ENCODE data around the gene GANC. TPM values are rescaled to one million over a fixed set of nuclear protein-coding genes. Genes with fewer than 3 reads are reported as not detected.

Gene GANC
- total and polyA plus RNA-seq, 9 of the 15 experiments (the other 6 are each of a cell fraction or from before 2014, with no cell fraction given) = 10.9 to 19.0 (median 14.5) TPM

GRCh38 chr15:42279234-42279723 is 6.3 kb downstream of the GANC start (continued):
- TF ChIP-seq POLR3G (IDR thresholded peaks at IDR 0.05; ENCODE audit: extremely low read depth, insufficient read length, insufficient replicate concordance) (no peak), ATF3 (IDR thresholded peaks at IDR 0.05) (no peak), ATF3 (CRISPR knock-in tag; conservative IDR thresholded peaks at IDR 0.05) (0 out of 2 replicates have a peak, but pooled peaks have one; percentile 25), SRSF7 (optimal IDR thresholded peaks at IDR 0.05; ENCODE audit: low read depth, low read length) (no peak), NUFIP1 (IDR thresholded peaks at IDR 0.05; ENCODE audit: partially characterized antibody) (no peak), CBX2 (IDR thresholded peaks at IDR 0.05; ENCODE audit: insufficient read depth, low read length, poor library complexity, severe bottlenecking) (no peak), ZNF24 (IDR thresholded peaks at IDR 0.05) (no peak), CHD1 (IDR thresholded peaks at IDR 0.05; ENCODE audit: low read length) (no peak), SREBF1 (IDR thresholded peaks at IDR 0.05; ENCODE audit: borderline replicate concordance, low read depth, low read length) (no peak), CBX8 (IDR thresholded peaks at IDR 0.05; ENCODE audit: borderline replicate concordance, extremely low read depth, low read depth, low read length, poor library complexity, severe bottlenecking) (no peak), THRA (IDR thresholded peaks at IDR 0.05) (no peak), ZNF589 (CRISPR knock-in tag; IDR thresholded peaks at IDR 0.05; ENCODE audit: low read depth) (peak; percentile 74; the same call in 1 of the 2 replicates), ZMIZ1 (IDR thresholded peaks at IDR 0.05; ENCODE audit: low read depth in 2 of 2, low read length in 2 of 2) (no peak), TARDBP (IDR thresholded peaks at IDR 0.05) (no peak), ZSCAN32 (CRISPR knock-in tag; IDR thresholded peaks at IDR 0.05) (no peak), E2F1 (CRISPR knock-in tag; IDR thresholded peaks at IDR 0.05) (no peak), POLR2G (IDR thresholded peaks at IDR 0.05; ENCODE audit: low read depth, low read length) (no peak), CHAMP1 (IDR thresholded peaks at IDR 0.05) (no peak)
